Measurements from ENCODE around the gene TMCO4.
"Not testable (repeated sequence)": the region's sequence is repeated elsewhere in the genome, so short reads cannot be mapped to it uniquely, and the experiment has no call there.

The TMCO4 gene

DNA sequence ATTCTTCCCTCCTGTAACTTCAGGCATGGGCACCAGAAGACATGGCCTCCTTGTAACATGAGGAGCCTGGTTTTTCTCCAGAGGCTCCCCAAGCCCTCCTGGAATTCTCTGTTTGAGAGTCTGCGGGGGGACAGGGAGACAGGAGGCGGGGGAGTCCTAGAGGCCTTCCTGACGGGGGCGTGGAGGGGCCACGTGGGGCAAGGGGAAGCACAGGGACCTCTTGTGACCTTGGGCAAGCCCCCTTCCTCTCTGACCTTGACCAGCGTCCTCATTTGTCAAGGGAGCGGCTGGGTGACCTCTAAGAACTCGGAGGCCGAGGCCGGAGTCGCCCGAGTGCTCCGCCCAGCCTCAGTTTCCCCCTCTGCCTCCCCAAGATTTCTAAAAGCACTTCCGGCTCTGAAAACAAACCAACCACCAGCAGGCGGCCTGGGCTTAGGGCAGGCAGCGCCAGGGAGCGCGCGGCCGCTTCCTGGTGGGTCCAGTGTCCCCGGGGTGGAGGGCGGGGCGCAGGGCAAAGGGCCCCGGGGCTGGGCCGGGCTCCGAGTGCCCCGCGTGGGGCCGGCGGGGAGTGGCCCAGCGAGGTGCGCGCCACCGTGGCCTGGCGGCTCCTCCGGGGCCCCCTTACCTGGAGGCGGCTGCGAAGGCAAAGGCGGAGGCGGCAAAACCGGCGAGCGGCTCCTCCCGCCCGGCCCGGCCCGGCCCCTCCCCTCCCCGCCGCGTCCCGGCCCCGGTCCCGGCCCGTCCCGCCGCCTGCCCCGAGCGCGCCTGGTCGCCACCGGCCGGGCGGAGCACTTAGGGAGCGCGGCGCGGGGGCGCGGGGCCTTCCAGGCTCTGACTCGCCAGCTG is at the start of gene TMCO4:
Gene TMCO4 (minus strand): TSS at position 687 of the 846 bp plus-strand sequence. CDS start 19,158 bp downstream, outside the sequence.
- DNase-seq: no peak

DNA sequence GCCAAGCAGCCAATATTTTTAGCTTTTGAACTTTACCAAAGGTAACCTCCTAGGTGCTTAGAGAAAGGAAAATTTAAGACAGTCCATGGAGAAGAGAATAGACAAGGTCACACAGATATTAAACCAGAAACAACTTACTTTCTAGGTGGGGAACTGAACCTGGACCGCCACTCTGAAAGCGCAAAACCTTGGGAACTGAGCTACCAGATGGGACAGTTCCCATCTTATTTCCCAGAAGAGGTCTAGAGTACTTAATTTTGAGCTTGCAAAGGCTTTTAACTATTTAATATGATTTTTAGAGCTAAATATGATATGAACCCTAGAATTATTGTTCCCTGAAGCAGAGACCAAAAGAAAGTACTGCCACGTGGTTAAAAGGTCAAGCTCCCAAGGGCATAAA is 49.6 kb upstream of the TMCO4 start:
- not testable (repeated sequence) for DNase-seq

DNA sequence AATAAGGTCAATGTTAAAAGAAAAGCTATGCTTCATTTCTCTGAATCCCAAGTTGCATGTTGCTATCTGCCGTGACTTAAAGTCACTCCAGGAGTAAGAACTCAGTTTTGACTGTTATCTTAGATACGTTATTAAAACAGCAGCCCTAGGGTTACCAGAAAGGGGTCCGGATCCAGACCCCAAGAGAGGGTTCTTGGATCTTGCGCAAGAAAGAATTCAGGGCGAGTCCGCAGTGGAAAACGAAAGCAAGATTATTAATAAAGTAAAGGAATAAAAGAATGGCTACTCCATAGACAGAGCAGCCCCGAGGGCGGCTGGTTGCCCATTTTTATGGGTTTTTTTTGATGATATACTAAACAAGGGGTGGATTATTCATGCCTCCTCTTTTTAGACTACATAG is 47.6 kb upstream of the TMCO4 start:
- DNase-seq: not testable (repeated sequence)

DNA sequence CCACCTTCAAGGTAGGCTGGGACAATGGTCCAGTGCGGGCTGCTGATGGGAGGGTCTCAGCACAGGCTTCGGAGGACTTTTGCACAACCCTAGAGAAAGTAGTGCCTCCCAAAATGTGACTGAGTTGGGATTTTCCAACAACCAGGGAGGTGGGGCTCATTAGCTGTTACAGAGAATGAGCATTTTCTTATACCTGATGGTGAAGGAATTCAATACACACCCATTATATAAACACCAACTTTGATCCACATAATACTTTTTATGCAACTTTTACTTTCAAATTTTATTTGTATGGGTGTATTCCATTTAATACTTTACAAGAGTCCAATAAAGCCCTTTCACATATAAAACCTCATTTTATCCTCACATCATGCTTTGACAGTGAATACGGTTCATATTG is 46.6 kb upstream of the TMCO4 start:
- DNase-seq: no peak

DNA sequence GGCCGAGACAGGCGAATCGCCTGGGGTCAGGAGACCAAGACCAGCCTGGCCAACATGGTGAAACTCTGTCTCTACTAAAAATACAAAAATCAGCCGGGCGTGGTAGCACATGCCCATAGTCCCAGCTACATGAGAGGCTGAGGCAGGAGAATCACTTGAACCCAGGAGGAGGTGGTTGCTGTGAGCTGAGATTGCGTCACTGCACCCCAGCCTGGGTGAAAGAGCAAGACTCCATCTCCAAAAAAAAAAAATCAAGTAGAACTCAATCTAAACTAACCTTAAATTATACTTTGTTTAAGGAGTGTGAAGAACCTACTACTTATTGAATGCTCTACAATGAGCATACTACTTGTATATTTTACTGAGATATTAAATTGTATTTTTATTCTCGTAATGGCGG is 45.8 kb upstream of the TMCO4 start:
- DNase-seq: no peak

DNA sequence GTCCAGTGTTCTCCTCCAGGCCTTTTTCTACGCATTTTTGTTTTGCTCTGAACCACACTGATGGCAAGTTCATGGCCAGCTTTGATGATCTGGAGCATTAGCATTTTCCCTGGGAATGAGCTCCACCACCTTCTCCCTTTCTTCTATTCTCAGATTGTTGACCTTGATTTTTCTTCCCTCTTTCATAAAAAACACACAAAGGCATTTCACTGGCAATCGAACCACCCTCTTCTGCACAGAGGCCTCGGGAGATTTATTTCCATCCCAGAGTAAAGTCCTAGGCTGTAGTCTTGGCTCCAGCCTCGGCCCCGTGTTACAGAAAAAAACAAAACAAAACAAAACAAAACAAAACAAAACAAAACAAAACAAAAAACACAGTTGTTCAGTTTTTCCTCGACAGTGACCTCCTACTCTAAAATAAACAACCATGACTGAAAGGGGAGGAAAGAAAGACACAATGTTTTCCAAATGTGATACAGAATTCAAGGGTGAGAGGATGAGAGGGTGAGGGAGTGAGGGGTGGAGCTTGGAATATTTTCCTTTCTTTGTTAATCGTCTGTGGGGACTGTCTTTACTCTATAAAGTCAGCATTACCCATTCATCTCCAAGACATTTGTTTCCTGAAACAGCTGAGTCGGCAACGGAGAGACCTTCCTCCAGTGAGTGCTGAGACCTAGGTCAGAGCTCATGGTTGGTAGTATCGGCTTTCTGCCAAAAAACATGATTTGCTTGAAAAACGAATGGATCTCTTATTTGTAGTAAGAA is 45.2 kb upstream of the TMCO4 start:
- no peak for DNase-seq

DNA sequence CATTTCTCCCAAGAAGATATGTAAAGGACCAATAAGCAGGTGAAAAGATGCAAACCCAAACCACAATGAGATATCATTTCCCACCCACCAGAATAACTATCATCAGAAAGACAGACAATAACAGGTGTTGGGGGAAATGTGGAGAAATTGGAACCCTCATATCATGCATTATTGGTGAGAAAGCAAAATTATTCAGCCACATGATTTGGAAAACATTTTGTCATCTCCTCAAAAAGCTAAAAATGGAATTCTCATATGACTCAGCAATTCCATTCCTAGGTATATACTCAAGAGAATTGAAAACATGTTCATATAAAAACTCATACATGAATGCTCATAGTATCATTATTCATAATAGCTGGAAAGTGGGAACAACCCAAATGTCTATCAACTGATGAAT is 40.5 kb upstream of the TMCO4 start:
- DNase-seq: no peak

DNA sequence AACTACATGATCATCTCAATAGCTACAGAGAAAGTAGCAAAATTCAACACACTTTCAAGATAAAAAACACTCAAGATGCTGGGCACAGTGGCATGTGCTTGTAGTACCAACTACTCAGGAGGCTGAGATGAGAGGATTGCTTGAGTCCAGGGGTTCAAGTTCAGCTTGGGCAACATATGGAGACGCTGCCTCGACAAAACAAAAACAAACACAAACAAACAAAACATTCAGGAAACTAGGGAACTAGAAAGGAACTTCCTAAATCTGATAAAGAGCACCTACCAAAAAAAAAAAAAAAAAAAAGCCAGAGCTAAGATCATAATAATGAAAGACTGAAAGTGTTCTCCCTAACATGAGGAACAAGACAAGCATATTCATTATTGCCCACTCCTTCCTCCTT is 38.1 kb upstream of the TMCO4 start:
- DNase-seq: no peak

DNA sequence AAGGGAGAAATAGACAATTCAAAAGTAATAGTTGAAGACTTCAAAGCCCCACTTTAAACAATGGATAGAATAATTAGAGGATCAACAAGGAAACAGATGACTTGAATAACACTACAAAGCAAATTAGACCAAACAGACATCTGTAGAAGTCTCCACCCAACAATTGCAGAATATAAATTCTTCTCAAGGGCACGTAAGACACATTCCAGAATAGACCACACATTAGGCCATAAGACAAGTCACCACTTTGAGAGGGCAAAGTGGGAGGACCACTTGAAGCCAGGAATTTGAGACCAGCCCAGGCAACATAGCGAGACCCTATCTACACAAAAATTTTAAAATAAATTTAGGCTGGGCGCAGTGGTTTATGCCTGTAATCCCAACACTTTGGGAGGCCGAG is 35.9 kb upstream of the TMCO4 start:
- DNase-seq: no peak

DNA sequence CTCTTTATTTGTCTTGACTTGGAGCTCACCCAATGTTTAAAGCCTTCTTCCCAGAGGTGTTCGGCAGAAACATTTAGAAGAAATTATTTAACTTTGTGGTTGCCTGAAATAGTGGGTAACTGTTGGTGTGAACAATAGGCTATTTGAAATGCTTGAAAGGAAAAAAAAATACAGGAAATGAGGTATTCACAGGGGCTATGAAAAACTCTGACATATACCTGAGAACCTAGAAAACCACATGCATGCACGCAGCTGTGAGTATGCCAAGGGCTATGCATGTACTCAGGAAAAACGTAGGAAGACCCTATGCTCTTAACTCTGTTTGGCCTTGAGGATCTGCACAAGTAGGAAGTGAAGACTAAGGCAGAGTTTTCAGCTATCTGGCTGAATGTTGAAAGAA is 31.7 kb upstream of the TMCO4 start:
- no peak for DNase-seq

DNA sequence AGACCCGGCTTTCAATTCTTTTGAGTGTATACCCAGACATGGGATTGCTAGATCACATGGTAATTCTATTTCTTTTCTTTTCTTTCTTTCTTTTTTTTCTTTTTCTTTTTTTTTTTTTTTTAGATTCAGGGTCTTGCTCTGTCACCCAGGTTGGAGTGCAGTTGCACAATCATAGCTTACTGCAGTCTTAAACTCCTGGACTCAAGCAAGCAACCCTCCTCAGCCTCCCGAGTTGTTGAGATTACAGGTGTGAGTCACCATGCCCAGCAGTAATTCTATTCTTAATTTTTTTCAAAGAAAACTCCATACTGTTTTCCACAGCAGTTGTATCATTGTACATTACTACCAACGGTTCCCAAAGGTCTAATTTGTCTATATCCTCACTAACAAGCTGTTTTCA is 28.8 kb upstream of the TMCO4 start:
- DNase-seq: no peak

DNA sequence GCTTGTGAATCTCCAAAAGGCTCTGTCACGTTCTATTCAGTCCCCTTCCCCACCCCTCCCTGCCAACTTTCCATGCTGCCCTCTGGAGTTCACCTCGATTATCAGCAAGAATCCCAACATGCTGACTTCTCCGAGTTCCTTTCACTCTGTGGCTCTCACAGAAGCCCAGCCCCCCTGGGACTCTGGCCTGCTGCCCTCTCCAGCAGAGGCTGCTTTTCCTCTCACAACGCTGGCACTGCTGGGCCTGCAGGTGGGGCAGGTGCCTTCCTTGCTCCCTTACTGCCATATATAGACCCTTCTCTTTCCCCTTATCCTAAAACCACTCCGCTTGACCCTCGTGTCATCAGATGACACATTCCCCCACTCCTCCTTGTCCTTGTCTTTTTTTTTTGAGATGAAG is 25.6 kb upstream of the TMCO4 start:
- DNase-seq: no peak

DNA sequence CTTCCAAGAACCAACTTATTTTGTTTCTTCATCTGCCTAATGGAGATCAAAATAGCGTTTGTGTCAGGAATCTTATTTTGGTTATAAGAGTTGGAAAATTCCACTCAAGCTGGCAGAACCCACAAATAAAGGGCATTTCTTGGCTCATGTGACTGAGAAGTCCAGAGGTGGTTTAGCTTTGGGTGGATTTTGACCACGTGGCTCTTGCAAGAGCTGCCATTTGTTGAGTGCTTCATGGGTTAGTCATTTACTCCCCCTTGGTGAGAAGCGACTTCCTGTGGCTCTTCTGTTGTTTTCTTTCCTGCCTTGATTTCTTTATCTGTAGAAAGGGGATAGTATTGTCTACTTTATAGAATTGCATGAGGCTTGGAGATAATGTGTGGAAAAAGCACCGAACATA is 24.8 kb upstream of the TMCO4 start:
- no peak for DNase-seq

DNA sequence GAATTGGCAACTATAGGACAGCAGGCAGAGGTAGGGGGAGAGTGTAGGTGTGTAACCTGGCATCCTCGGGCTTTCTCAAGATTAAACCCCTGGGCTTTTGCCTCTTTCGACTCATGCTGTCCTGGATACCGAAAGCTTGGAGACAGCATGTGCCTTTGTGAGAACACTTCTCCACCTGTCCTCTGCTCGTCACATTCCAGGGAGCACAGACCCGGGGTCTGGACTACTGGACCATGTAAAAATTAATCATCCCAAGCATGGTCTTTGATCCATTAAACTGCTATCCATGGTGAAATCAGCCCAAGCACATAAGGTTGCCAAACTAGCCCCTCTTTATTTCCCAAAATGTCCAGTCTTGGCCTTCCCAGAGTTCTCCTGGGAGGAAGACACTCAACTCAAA is 24.3 kb upstream of the TMCO4 start:
- no peak for DNase-seq

DNA sequence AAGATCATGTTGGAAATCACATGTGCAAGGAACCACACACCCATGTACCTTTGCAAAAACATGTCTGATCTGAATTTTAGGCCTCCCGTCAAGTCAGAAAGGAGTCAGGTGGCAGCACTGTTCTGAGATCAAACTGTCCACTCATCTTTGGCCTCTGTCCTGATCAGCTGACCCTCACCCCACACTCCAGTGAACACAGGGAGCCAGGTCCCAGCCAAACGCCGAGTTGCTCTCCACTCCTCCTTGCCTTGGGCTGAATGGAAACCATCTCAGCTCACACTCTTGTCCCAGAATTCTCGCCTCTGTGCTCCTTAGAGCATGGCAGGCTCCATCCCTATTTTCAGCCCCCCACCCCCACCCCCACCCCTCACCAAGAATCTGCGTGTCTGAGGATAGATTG is 20.0 kb upstream of the TMCO4 start:
- no peak for DNase-seq

DNA sequence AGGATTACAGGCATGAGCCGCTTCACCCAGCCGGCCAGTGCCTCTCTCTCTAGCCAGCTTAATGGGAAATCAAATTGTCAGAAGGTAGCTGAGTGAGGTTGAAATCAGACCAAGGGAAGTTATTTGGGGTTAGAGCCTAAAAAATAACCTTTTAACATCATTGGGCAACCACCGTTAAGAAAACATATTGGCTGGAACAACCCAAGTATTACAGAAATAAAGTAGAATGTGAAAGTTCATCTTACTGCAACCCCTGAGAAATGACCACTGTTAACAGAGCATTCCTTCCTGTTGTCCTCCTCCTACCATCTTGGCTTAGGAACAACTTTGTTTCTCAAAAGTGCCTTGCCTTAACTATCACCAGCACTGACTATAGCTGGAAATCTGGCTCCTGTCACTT is 18.6 kb upstream of the TMCO4 start:
- no peak for DNase-seq

DNA sequence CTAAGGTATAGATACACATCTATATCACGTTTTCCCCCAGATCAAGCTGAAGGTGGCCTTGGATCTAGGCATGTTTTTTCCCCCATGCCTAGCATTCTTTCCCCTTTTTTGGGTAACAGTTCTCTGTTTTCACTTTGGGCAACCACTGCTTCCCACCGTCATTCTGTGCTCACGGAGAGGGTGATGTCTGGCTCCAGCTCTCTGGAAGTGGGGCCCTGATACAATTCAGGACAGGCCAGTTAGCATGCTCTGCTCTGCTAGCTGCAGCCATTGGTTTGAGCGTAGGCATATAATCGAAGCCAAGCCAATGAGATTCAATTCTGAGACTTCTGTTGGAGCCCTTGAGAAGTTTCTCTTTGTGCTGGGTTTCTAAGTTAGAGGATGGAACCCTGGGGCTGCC is 17.4 kb upstream of the TMCO4 start:
- no peak for DNase-seq

DNA sequence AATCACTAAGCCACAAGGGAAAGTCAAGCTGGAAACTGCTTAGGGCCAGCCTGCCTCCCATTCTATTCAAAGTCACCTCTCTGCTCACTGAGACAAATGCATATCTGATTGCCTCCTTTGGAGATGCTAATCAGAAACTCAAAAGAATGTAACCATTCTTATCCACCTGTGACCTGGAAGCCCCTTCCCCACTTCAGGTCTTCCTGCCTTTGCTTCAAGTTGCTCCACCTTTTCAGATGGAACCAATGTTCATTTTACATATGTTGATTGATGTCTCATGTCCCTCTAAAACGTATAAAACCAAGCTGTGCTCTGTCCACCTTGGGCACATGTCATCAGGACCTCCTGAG is 17.0 kb upstream of the TMCO4 start:
- not testable (repeated sequence) for DNase-seq

DNA sequence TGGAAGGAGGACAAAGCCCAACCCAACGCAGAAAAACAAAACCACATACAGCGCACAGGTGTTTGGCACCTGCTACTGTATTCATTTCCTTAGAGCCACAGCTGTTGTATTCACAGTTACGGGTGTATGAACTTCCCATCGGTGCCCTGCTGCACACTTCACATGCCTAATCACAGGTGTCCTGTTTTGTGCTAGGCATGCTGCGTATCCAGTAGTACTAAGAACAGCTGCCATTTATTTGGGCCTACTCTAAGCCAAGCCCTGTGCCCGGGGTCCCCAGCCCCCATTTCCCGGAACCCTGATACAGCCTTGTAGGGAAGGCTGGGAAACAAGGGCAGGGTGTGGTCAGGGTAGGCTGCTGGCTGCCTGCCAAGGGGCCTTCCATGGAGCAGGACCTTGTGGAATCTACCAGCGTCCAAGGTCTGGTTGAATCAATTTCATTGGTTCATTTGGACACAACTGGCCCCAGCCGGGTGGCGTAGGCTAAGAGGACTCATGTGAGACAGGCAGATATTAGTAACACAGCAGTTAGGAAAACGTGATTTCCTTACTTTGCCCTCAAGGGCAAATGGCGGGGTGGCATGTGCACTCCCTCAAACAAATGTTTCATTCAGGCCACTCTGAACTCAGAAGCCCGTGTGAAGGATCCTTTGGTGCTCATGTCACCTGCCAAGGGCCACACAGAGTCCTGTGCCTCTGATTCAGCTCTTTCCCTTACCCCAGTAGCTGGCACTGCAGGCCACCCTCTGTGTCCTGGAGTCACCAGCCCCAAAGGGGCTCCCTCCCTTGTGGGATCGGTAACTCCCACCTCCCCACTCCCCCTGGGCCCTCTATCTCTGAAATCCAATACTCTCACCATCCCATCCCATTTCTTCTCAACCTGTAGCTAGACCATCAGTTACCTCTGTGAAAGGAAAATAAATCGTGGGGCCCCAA is 16.4 kb upstream of the TMCO4 start:
- peak; percentile 15 for DNase-seq

DNA sequence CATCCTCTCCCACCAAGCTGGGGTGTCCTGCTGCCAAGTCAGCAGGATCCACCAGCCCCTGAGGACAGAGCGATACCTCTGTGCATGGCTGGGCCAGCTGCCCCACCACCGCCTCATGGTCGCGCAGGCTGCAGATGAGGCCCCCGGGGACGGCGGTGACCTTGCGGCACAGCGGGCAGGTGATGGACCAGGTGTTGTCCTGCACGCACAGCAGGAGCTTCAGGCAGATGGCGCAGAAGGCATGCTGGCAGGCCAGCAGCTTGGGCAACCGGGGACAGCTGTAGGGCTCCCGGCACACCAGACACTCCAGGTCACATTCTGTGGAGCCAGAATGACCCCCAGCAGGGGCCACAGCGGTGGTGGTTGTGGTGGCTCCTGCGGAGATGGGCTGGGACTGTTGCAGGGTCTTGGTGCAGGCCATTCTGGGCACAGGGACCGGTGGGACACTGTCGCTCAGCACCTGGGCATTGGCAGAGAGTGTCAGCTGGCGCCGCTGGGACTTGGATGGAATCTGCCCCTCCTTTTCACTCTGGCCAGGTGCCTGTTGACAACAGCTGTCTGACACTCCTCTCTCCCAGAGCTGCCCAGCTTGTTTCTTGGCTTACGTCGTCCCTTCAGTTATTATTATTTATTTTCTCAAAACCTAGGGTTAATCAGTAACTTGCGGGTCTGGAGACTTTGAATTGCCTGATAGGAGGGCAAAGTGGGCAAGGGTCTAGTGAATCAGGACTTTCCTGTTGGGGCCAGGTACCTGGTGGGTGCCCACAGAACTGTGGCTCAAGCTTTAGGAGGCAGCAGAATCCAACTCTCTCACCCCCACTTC is 15.2 kb upstream of the TMCO4 start, which contains the start of gene RNF186:
Gene RNF186 (minus strand): TSS at position 603 of the 823 bp plus-strand sequence. CDS start 182 bp downstream, at position 421.
- DNase-seq: no peak

DNA sequence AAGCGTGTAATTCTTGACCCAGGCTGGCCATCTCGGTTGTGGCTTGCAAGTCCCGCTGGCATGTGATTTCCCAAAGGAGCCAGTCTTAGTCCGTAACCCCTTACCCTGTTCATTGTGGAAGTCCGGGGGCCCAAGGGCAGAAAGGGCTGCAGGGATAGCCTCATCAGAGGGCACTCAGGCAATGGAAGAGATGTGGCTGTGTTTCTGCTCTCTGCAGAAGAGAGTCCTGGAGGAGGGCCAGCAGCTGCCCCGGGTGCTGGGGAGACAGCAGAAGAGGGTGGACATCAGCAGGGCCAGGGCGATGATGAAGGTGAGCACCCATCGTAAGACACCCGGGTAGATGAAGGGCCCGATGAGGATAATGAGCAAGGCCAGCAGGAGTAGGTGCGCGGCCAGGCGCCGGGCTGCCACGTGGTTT is 14.5 kb upstream of the TMCO4 start:
- DNase-seq: no peak

DNA sequence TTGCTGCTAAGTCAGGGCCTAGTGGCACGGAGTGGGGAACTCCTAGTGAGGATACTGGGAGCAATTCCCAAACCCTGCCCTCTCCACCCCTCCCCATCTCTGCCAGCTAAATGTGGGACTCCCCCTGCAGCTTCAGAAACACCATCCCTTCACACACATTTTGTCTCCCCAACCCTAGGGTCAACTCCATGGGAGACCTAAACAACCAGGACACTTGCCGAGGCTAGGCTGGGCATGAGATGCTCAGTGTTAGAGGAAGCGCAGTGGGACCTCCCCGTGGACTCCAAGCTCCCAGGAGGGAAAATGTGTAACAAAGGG is 13.9 kb upstream of the TMCO4 start:
- no peak for DNase-seq

Measured in NCI-H1436 treated with DMSO at 0.1 percent for 48 hours (cell line).